Brain microvascular endothelial cell (primary cell): Measurements from ENCODE around the gene PAX7.

ENCODE experiments used
- DNase-seq: peaks from one replicate; pipeline ENCODE4 v3.0.0-alpha.2; 2020
- H3K27ac ChIP-seq: fragments of 250-450 bp; sonication (Bioruptor Pico); 2 replicates; pipeline ENCODE4 v1.5.1; 2020; ENCODE audit warnings: mild to moderate bottlenecking, moderate library complexity
- H3K27me3 ChIP-seq: fragments of 250-450 bp; sonication (Bioruptor Pico); replicated peaks from 2 replicates; pipeline ENCODE4 v1.5.1; 2020; ENCODE audit warnings: mild to moderate bottlenecking
- H3K36me3 ChIP-seq: fragments of 250-450 bp; sonication (Bioruptor Pico); replicated peaks from 2 replicates; pipeline ENCODE4 v1.5.1; 2020; ENCODE audit warnings: mild to moderate bottlenecking
- H3K4me3 ChIP-seq: 2 replicates; pipeline ENCODE4 v1.5.1; 2011; ENCODE audit warnings: low read depth, mild to moderate bottlenecking, control low read depth, low read length, moderate library complexity
- in situ Hi-C: cut with HindIII; loops from 2 replicates; pipeline ENCODE4 v1.10.0; 2017; ENCODE audit warnings: low sequenced_read_pairs, low pct_ligation_motif_present
- TF ChIP-seq, protein P1 (sequence below): IDR thresholded peaks from 2 replicates; pipeline ENCODE4 v1.5.1; 2011; ENCODE audit warnings: low read depth, mild to moderate bottlenecking, moderate library complexity, low read length, control low read depth, inconsistent platforms; ENCODE audit errors: missing control alignments

The PAX7 gene

DNA sequence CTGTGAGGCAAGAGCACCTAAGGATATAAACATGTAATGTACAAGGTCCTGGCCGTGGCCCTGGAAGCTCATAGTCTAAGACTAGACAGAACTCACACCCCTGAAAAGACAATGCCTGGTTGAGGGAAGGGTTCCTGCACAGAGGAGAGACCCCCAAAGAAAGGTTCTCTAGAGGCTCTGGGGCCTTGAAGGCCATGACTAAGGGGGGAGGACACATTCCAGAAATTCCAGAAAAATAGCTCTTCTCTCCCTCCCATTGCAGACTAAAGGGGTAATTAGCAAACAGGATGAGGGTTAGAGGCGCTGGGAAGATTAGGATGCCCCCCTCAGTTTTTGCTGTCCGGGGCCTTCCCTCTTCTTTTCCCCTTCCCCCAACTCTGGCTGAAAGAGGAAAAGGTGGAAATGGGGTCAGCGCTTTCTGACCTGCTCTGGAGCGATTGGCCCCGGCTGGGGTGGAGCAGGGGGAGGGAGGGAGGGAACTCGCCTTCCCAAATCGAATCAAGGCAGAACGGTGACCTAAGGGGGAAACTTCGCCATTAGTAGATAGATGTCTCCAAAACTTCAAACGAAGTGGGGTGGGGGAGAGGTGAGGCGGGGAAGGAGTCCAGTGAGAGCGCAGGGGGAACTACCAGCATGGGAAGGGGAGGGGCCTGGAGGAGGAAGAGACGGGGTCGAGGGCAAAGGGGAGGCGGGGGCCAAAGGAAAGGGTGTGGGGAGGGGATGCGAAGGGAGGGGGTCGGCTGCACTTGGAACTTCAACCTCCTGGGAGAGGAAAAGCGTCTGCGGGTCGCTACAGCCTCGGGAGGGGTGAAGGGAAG is 11.8 kb downstream of the PAX7 start:
- no peak for DNase-seq
- peaks cover 85% of the 10 kb centered on the region for H3K27me3 ChIP-seq
- in situ Hi-C loops, result no loop called here
- TF ChIP-seq, protein P1, sequence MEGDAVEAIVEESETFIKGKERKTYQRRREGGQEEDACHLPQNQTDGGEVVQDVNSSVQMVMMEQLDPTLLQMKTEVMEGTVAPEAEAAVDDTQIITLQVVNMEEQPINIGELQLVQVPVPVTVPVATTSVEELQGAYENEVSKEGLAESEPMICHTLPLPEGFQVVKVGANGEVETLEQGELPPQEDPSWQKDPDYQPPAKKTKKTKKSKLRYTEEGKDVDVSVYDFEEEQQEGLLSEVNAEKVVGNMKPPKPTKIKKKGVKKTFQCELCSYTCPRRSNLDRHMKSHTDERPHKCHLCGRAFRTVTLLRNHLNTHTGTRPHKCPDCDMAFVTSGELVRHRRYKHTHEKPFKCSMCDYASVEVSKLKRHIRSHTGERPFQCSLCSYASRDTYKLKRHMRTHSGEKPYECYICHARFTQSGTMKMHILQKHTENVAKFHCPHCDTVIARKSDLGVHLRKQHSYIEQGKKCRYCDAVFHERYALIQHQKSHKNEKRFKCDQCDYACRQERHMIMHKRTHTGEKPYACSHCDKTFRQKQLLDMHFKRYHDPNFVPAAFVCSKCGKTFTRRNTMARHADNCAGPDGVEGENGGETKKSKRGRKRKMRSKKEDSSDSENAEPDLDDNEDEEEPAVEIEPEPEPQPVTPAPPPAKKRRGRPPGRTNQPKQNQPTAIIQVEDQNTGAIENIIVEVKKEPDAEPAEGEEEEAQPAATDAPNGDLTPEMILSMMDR, result no peak
- H3K27ac ChIP-seq, result no peak overlapping the region
- no peaks in the 10 kb centered on the region for H3K36me3 ChIP-seq
- H3K4me3 ChIP-seq, result no peak overlapping the region

DNA sequence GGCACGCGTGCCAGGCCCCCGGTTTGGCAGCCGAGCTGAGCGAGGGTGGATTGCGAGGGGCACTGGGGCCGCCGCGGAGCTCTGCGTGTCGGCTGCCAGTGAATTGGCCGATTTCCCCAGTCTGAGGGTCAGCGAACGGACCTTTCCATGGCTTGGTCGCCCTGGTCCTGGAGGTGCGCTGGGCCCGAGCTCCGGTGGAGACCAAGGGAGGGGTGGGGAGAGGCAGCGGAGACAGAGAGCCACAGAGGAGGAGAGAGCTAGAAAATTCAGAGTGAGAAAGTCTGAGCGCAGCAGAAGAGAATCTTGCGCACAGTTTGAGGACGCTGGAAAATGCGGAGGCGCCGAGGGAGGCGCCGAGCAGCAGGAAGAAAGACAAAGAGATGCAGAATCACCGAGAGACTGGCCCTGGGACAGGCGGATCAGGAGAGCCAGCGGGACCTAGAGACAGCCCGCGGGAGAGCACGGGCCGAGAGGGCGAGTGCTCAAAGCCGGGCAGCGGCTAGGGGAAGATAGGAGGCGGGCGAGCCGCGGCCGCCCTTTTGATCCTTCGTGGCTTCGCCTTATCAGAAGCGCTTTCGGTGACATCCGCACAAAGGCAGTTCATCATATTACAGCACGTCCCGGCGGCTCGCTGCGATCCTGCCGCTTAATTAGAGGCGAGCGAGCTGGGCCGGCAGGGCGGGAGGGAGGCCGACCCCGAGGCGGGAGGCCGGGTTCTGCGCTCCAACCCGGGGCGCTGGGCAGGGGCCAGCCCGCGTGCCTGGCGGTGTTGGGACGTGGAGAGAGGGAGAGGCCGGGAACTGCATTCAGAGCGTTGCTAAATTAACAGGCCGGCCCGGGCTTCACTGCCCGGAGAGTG is 12.7 kb downstream of the PAX7 start:
- in situ Hi-C loops, result no loop called here
- Histone ChIP-seq H3K27me3 (peaks cover 82% of the 10 kb centered on the region), H3K36me3 (no peaks in the 10 kb centered on the region), H3K4me3 (no peak overlapping the region), H3K27ac (no peak overlapping the region)
- TF ChIP-seq, protein P1, result no peak
- no peak for DNase-seq

DNA sequence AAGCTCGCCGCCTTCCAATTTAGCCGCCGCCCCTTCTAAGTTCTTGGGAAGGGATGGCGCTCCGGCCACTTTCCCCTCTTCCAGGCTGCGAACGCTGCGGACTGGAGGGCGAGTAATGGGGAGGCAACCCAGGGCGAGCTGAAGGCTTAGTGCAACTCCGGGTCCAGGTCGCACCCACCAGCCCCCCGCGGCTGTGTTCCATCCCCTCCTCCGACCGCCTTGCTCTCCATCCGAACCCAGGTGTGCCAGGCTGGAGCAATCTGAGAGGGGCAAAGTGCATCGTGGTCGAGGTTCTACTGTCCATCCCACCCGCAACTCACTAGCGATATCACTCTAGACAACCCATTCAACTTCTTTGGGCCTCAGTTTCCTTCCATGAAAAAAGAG is 13.4 kb downstream of the PAX7 start:
- TF ChIP-seq, protein P1, result no peak
- no peaks in the 10 kb centered on the region for H3K36me3 ChIP-seq
- H3K27ac ChIP-seq, result no peak overlapping the region
- H3K27me3 ChIP-seq, result peaks cover 82% of the 10 kb centered on the region
- H3K4me3 ChIP-seq, result no peak overlapping the region
- in situ Hi-C loops, result no loop called here
- DNase-seq, result no peak

DNA sequence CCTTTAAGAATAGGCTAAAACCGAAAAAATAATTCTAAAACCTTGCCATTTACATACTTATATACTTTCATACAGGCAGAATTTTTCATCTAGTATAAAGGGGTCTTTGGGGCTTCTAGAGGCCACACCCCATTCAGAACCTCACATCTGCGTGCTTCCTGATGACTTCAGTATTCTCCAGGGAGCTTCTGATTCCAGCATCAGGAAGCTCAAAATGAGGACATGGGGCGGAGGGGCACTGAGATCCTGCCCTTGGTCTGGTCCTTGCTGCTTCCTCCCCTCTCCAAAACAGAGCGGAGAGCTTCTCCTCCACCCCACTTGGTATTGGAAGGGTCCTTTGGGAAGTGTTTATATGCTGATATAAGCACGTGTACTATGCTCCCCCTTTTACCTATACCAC is 13.8 kb downstream of the PAX7 start:
- in situ Hi-C loops, result no loop called here
- Histone ChIP-seq H3K27ac (no peak overlapping the region), H3K27me3 (peaks cover 80% of the 10 kb centered on the region), H3K36me3 (no peaks in the 10 kb centered on the region), H3K4me3 (no peak overlapping the region)
- TF ChIP-seq, protein P1, result no peak
- no peak for DNase-seq

DNA sequence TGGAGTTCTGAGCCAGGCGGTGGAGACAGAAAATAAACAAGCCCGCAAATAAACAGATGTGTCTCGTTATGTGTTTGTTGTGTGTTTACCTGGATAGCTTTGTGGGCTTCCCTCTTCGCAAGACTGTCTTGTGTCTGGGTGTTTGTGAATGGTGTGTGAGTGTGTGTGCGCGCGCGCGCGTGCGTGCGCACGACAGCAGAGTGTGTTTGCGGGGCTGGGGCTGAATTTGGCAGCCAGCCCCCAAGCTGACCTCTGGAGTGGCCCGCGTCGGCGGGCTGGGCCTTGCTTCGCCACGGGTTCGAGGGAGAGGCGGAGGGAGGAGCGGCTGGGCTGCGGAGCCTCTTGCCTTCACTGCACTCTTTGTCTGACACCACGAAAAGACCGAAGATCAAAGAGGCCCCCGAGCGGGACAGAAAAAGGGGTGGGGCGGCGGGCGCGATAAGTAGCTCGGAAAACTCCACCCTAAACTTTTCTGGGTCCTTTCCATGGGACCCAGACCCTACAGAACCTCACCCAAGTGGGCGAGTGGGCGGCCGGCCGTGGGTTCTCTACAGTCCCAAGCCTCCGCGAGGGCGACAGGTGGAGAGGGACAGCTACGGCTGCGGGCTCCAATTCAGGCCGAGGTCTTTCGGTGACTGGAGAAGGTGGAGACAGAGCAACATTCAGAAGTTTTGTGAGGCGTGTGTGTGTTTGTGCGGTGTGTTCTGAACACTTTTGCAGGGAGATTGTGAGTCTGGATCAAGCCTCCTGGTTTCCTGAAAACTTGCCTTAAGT is 14.5 kb downstream of the PAX7 start:
- TF ChIP-seq, protein P1, result no peak
- no peak overlapping the region for H3K4me3 ChIP-seq
- peaks cover 76% of the 10 kb centered on the region for H3K27me3 ChIP-seq
- no peaks in the 10 kb centered on the region for H3K36me3 ChIP-seq
- in situ Hi-C loops, result no loop called here
- no peak overlapping the region for H3K27ac ChIP-seq
- DNase-seq, result no peak
